GM04503 (cell line): Measurements from ENCODE around the gene BPTF.
A peak's percentile ranks its signal among the peaks of the same experiment; 100 is the strongest.
"Not testable (repeated sequence)": the region's sequence is repeated elsewhere in the genome, so short reads cannot be mapped to it uniquely, and the experiment has no call there.

Experiments used
- DNase-seq: peaks from one replicate; pipeline ENCODE4 v3.0.0-alpha.2; 2012; ENCODE audit warnings: low read depth

The BPTF gene

GRCh38 chr17:67891481-67892119 lies 66.3 kb downstream of the BPTF start:
- peak; percentile 31 for DNase-seq

GRCh38 chr17:67902511-67903231 lies 77.4 kb downstream of the BPTF start:
- DNase-seq = no peak

GRCh38 chr17:67905298-67905697 lies 80.0 kb downstream of the BPTF start:
- DNase-seq = not testable (repeated sequence)

DNA sequence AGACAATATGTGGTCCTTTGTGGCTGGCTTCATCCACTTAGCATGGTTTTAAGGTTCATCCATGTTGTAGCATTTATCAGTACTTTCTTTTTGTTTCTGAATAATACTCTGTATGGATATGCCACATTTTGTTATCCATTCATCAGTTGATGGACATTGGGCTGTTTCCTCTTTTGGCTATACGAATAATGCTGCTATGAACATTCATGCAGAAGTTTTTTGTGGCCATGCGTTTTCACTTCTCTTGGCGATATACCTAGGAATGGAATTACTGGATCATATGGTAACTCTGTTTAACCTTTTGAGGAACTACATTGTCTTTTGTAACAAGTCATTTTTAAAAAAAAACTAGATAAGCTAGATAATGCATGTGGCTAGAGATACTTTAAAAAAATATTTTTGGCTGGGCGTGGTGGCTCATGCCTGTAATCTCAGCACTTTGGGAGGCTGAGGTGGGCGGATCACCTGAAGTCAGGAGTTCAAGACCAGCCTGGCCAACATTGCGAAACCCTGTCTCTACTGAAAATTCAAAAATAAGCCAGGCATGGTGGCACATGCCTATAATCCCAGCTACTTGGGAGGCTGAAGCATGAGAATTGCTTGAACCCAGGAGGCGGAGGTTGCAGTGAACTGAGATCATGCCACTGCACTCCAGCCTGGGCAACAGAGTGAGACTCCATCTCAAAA lies 85.0 kb downstream of the BPTF start:
- not testable (repeated sequence) for DNase-seq

GRCh38 chr17:67911059-67911782 lies 85.9 kb downstream of the BPTF start:
- DNase-seq = no peak

GRCh38 chr17:67912088-67912487 lies 86.8 kb downstream of the BPTF start:
- DNase-seq = no peak

DNA sequence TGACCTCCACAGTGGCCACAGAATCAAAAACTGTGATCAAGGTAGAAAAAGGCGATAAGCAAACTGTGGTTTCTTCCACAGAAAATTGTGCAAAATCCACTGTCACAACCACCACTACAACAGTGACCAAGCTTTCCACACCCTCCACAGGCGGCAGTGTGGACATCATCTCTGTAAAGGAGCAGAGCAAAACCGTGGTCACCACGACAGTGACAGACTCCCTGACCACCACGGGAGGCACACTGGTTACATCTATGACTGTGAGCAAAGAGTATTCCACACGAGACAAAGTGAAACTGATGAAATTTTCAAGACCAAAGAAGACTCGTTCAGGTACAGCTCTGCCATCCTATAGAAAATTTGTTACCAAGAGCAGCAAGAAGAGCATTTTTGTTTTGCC lies 87.4 kb downstream of the BPTF start:
- DNase-seq = no peak

DNA sequence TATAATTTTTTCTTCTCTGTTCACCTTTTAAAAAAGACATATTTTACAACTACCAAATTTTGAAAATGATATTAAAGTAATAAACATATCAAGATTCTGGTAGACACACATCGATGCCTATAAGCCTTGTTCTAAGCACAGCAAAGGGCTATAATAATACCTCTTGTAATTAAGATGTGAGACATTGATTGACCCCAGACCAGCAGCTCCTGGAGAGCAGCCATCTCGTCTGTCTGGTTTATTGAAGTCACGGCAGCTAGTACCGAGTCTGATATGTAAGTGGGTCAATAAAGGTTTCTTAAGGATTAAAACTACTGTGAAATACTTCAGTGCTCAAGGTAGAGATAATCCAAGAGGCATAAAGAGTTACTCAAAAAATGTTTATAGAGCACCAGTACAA lies 94.9 kb downstream of the BPTF start:
- no peak for DNase-seq

DNA sequence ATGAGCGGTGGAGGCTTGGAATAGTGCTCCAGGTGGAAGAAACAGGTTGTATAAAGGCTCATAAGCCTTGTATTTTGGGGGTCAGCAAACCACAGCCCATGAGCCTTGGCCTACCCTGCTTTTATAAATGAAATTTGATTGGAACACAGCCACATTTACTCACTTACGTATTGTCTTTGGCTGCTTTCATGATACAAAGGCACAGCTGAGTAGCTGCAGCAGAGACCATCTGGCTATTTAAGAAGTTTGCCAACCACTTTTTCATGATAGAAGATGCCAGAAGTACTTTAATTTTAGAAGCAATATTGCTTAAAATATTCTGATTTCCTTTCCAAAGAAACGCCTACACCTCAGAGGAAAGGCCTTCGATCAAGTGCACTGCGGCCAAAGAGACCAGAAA lies 97.2 kb downstream of the BPTF start:
- no peak for DNase-seq

- DNase-seq = not testable (repeated sequence)
These were observed 103.5 kb downstream of the BPTF start for GRCh38 chr17:67928842-67929241.

- no peak for DNase-seq
These were observed 105.9 kb downstream of the BPTF start for GRCh38 chr17:67931227-67931626.

GRCh38 chr17:67942810-67943209 lies 117.5 kb downstream of the BPTF start:
- no peak for DNase-seq

DNA sequence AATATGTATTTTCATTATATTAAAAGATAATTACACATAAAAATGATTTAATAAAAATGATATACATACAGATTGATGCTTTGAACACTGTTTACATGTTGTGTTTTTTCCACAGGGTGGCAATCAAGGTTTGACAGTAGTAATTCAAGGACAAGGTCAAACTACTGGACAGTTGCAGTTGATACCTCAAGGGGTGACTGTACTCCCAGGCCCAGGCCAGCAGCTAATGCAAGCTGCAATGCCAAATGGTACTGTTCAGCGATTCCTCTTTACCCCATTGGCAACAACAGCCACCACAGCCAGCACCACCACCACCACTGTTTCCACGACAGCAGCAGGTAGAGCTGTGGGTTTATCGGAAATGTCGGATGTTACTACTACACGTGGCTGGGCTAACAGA lies 118.7 kb downstream of the BPTF start:
- no peak for DNase-seq

GRCh38 chr17:67946513-67946912 lies 121.2 kb downstream of the BPTF start:
- DNase-seq = no peak

GRCh38 chr17:67947325-67947813 lies 122.1 kb downstream of the BPTF start:
- no peak for DNase-seq

- no peak for DNase-seq
These were observed 125.6 kb downstream of the BPTF start for GRCh38 chr17:67950945-67951344.

DNA sequence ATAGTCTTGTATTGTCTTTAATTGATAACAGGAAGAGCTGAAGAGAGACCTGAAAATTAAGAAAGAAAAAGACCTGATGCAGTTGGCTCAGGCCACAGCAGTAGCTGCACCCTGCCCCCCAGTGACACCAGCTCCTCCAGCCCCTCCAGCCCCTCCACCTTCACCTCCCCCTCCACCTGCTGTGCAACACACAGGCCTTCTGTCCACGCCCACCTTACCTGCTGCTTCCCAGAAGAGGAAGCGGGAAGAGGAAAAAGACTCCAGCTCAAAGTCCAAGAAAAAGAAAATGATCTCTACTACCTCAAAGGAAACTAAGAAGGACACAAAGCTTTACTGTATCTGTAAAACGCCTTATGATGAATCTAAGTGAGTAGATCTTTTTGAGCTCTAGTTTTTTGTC lies 134.2 kb downstream of the BPTF start:
- no peak for DNase-seq

DNA sequence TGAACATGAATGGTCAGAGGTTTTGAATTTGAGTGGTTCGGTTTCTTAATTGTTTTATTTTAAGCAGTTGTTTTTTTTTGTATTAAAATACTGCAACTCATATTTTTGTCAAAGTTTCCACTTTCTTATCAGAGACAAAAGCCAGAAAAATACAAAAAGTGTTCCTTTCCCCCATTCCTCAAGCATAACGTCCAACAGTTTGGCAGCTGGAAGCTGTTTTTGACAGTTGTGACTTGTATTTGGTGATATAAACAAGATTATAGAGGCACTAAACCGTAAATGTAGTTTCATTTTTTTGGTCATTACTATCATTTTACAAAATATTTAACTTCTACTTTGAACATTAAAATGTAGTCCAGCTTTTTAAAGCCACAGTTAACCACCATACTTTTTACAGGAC lies 135.0 kb downstream of the BPTF start:
- DNase-seq = not testable (repeated sequence)

- DNase-seq = not testable (repeated sequence)
These were observed 136.9 kb downstream of the BPTF start for GRCh38 chr17:67962156-67962555.

DNA sequence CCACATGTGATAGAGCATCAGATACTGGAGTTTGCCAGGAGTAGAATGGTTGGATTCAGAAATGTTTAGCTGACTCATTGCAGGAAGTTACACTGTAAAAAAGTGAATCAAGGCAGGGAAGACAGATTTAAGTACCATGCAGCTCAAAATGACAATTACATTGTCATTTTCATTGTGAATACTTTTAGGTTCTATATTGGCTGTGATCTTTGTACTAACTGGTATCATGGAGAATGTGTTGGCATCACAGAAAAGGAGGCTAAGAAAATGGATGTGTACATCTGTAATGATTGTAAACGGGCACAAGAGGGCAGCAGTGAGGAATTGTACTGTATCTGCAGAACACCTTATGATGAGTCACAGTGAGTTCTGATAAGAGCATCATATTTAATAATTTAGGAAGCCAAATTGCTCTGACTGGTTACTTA lies 137.9 kb downstream of the BPTF start:
- peak; percentile 8 for DNase-seq

- no peak for DNase-seq
These were observed 145.5 kb downstream of the BPTF start for GRCh38 chr17:67970783-67971182.

GRCh38 chr17:67974185-67974584 lies 148.9 kb downstream of the BPTF start:
- no peak for DNase-seq
